Endothelial cell of umbilical vein (primary cell): ENCODE data around the gene RAB6B. TPM values are rescaled to one million over a fixed set of nuclear protein-coding genes. Genes with fewer than 3 reads are reported as not detected.

Experiments
- BruUV-seq: library from RNA; stranded (reverse); fragments of 400-500 nt; replicated peaks from 2 replicates; lab custom pipeline; 2021; lab: Mats Ljungman, UMichigan
- CTCF ChIA-PET: fragments of 300-600, 350-600 bp; sonication (Branson Sonifier 250); formaldehyde crosslinking; loops from one replicate; lab custom pipeline; 2021; ENCODE audit warnings: antibody characterized with exemption, inconsistent platforms; lab: Charles Lee
- POLR2A ChIA-PET: fragments of 300-600, 350-600 bp; sonication (Branson Sonifier 250); formaldehyde crosslinking; loops from one replicate; lab custom pipeline; 2021; ENCODE audit warnings: antibody characterized with exemption, inconsistent platforms; lab: Charles Lee
- DNase-seq: peaks from one replicate; pipeline ENCODE4 v3.0.0-alpha.2; 2011; ENCODE audit warnings: low read depth, low spot score
- FAIRE-seq: peaks from 2 replicates; lab custom pipeline; 2011; peaks lifted over from hg19 to GRCh38; lab: Jason Lieb, UNC
- H2AFZ ChIP-seq: 2 replicates; pipeline ENCODE4 v1.6.0; 2012; ENCODE audit warnings: low read depth, low read length, control low read depth, inconsistent platforms
- H3K27ac ChIP-seq: 2 replicates; pipeline ENCODE4 v1.5.1; 2011; ENCODE audit warnings: low read depth, mild to moderate bottlenecking, control low read depth, low read length, moderate library complexity; ENCODE audit not compliant: insufficient read depth
- H3K27me3 ChIP-seq, 2 experiments: 2 replicates each; pipeline versions ENCODE4 v1.6.0 to v1.6.1; 2011; ENCODE audit warnings: low read length in 2 of 2, mixed read lengths in 1 of 2; ENCODE audit not compliant: control insufficient read depth in 2 of 2, insufficient read depth in 2 of 2
- H3K36me3 ChIP-seq, 2 experiments: 2 replicates in 1 of 2; 3 replicates in 1 of 2; pipeline ENCODE4 v1.5.1; 2011; ENCODE audit warnings: low read length in 2 of 2, mild to moderate bottlenecking in 1 of 2, moderate library complexity in 1 of 2; ENCODE audit not compliant: control insufficient read depth in 2 of 2, insufficient read depth in 2 of 2; ENCODE audit errors: extremely low read depth in 1 of 2
- H3K4me1 ChIP-seq: 3 replicates; pipeline ENCODE4 v1.5.1; 2011; ENCODE audit warnings: mild to moderate bottlenecking, low read length; ENCODE audit not compliant: control insufficient read depth, insufficient read depth; ENCODE audit errors: extremely low read depth
- H3K4me2 ChIP-seq: 2 replicates; pipeline ENCODE4 v1.6.1; 2011; ENCODE audit warnings: low read length, control low read depth, mixed read lengths; ENCODE audit not compliant: insufficient read depth
- H3K4me3 ChIP-seq, 3 experiments: fragments of 200-600 bp in 1 of 3; sonication (generic), shearing (Covaris generic) in 1 of 3; replicated peaks in 1 of 3; 2 replicates each; pipeline ENCODE4 v1.5.1; 2011 to 2016; ENCODE audit warnings: control low read depth in 3 of 3, low read length in 3 of 3, mild to moderate bottlenecking in 2 of 3, inconsistent platforms in 1 of 3, low read depth in 1 of 3, moderate library complexity in 1 of 3; ENCODE audit not compliant: insufficient read depth in 1 of 3
- H3K79me2 ChIP-seq: 2 replicates; pipeline ENCODE4 v1.6.0; 2012; ENCODE audit warnings: low read length, inconsistent platforms; ENCODE audit not compliant: control insufficient read depth, insufficient read depth
- H3K9ac ChIP-seq: replicated peaks from 2 replicates; pipeline ENCODE3; 2011; ENCODE audit warnings: low read length, control low read depth; ENCODE audit not compliant: insufficient read depth; ENCODE audit errors: extremely low read depth
- H3K9me1 ChIP-seq: replicated peaks from 3 replicates; pipeline ENCODE4 v1.6.0; 2011; ENCODE audit warnings: mild to moderate bottlenecking, low read length; ENCODE audit not compliant: control insufficient read depth, insufficient read depth; ENCODE audit errors: extremely low read depth
- H3K9me3 ChIP-seq: replicated peaks from 2 replicates; pipeline ENCODE4 v1.5.1; 2012; ENCODE audit warnings: low read length, inconsistent platforms; ENCODE audit not compliant: control insufficient read depth, insufficient read depth
- H4K20me1 ChIP-seq: replicated peaks from 2 replicates; pipeline ENCODE3; 2011; ENCODE audit warnings: mild to moderate bottlenecking, low read length; ENCODE audit not compliant: control insufficient read depth, insufficient read depth; ENCODE audit errors: extremely low read depth
- CTCF ChIP-seq, 2 donors: IDR thresholded peaks; 1 replicate in 1 of 2; 2 replicates in 1 of 2; pipeline ENCODE4 v1.5.1; 2011; ENCODE audit warnings: low read length in 2 of 2, mild to moderate bottlenecking in 2 of 2, moderate library complexity in 2 of 2, control low read depth in 1 of 2, inconsistent platforms in 1 of 2, low read depth in 1 of 2; ENCODE audit not compliant: insufficient read depth in 1 of 2; ENCODE audit errors: extremely low read depth in 1 of 2
- EZH2 ChIP-seq: IDR thresholded peaks from 2 replicates; pipeline ENCODE4 v1.6.1; 2012; ENCODE audit warnings: borderline replicate concordance, low read depth, mild to moderate bottlenecking, moderate library complexity, low read length, inconsistent platforms; ENCODE audit not compliant: severe bottlenecking
- FOS ChIP-seq: IDR thresholded peaks from 2 replicates; pipeline ENCODE4 v1.6.1; 2011; ENCODE audit warnings: mild to moderate bottlenecking, low read length, moderate library complexity, borderline replicate concordance; ENCODE audit not compliant: insufficient read depth
- GATA2 ChIP-seq: IDR thresholded peaks from 2 replicates; pipeline ENCODE4 v1.7.0; 2011; ENCODE audit warnings: low read depth, mild to moderate bottlenecking, moderate library complexity, mixed read lengths, low read length; ENCODE audit not compliant: insufficient read length, insufficient read depth
- JUN ChIP-seq: IDR thresholded peaks from 2 replicates; pipeline ENCODE4 v1.6.1; 2011; ENCODE audit warnings: borderline replicate concordance, low read depth; ENCODE audit not compliant: insufficient read length, insufficient read depth
- MYC ChIP-seq: IDR thresholded peaks from one replicate; pipeline ENCODE4 v1.6.1; 2011; ENCODE audit warnings: mild to moderate bottlenecking, low read depth, low read length
- POLR2A ChIP-seq: IDR thresholded peaks from 2 replicates; pipeline ENCODE4 v1.6.1; 2012; ENCODE audit warnings: low read depth, mild to moderate bottlenecking, control low read depth, low read length
- POLR2AphosphoS5 ChIP-seq: IDR thresholded peaks from 2 replicates; pipeline ENCODE4 v1.6.1; 2012; ENCODE audit warnings: low read depth, mild to moderate bottlenecking, control low read depth, low read length, moderate library complexity; ENCODE audit not compliant: insufficient read depth
- dilution Hi-C: fragments of 300-500 bp; cut with MboI; formaldehyde crosslinking; loops from one replicate; pipeline ENCODE4 v1.15.0; 2019; ENCODE audit warnings: low sequenced_read_pairs; ENCODE audit not compliant: extremely low pct_ligation_motif_present
- intact Hi-C: fragments of 100-400 bp; cut with micrococcal nuclease; formaldehyde crosslinking; loops from one replicate; pipeline ENCODE4 v1.10.0; 2022
- polyA plus RNA-seq, 4 experiments: library from polyadenylated mRNA; depleted of rRNA in 3 of 4; stranded (reverse) in 3 of 4; unstranded in 1 of 4; fragments of >200 nt; gene quantifications; 2 replicates each; pipeline versions ENCODE4 v1.2.1 to v1.2.3, GENCODE V29; 2011 to 2012; ENCODE audit warnings: missing spikeins in 1 of 4
- total RNA-seq: library from RNA; stranded (reverse); gene quantifications from 2 replicates; pipeline ENCODE4 v1.2.3, GENCODE V29; 2021
- TF ChIP-seq, protein P1 (sequence below): IDR thresholded peaks from 2 replicates; pipeline ENCODE4 v1.6.1; 2011; ENCODE audit not compliant: insufficient read depth, insufficient read length

RAB6B gene
- total and polyA plus RNA-seq, 2 donors (not counting 3 experiments of a cell fraction or from before 2014, with no cell fraction given): 1.7 to 6.7 TPM

DNA sequence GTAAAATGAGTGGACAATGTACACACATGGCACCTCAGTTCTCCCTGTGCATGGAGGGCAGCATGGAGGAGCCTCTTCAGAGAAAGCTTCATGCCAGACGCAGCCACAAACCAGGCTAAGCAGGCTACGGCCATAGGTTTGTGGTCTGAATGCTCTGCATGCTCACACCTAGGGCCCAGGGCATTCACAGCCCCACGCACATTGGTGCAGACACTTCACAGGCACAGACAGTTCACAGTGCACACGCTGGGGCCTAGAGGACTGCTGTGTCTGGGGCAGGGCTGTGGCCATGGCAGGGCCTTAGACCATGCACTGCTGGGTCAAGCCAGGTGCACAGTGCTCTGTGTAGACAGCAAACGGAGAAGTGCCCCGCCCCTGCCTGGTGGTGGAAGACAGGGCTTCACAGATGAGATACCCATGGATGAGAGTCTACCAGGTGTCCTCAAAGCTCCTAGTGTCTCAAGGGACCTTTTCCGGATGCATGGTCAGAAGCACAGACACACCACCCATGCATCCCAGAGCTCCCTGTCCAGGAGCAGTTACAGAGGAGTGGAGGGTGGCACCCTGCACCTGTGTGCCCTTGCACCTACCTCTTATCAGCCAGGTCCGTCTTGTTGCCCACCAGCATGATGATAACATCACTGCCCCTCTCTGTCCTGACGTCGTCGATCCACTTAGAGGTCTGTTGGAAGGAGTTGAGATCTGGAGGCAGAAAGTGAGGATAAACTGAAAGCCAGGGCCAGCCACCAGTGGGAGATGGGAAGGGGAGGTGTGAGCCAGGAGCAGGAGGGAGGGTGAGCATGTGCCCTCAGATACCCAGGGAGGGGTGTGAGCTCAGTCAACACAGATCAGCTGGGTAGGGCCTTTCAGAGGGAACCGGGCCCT is 56.5 kb downstream of the RAB6B start:
- POLR2A ChIA-PET: no interaction called here
- Histone ChIP-seq H3K9ac (no peak overlapping the region), H4K20me1 (no peaks in the 10 kb centered on the region), H3K27ac (no peak overlapping the region), H3K4me1 (no peaks in the 10 kb centered on the region), H3K4me3 (no peak overlapping the region), H3K4me2 (no peak overlapping the region), H2AFZ (no peak overlapping the region), H3K9me1 (no peaks in the 10 kb centered on the region), H3K9me3 (no peaks in the 10 kb centered on the region), H3K36me3 (no peaks in the 10 kb centered on the region), H3K27me3 (peaks cover 0 to 2% of the 10 kb centered on the region in 2 experiments), H3K79me2 (no peaks in the 10 kb centered on the region)
- DNase-seq: no peak
- CTCF ChIA-PET: no interaction called here
- intact Hi-C loops (no loop called here), dilution Hi-C loops (no loop called here)
- BruUV-seq: no TSS peak
- no peak for FAIRE-seq
- no peak for TF ChIP-seq POLR2A
- TF ChIP-seq EZH2: no peak
- no peak for TF ChIP-seq MYC
- no peak for TF ChIP-seq JUN
- TF ChIP-seq GATA2: no peak
- TF ChIP-seq FOS: no peak
- TF ChIP-seq POLR2AphosphoS5: no peak
- TF ChIP-seq CTCF (IDR thresholded peaks at IDR 0.05; ENCODE audit: extremely low read depth in 1 of 2, insufficient read depth in 1 of 2, low read depth in 1 of 2, low read length in 2 of 2): no peak
- TF ChIP-seq, protein P1, sequence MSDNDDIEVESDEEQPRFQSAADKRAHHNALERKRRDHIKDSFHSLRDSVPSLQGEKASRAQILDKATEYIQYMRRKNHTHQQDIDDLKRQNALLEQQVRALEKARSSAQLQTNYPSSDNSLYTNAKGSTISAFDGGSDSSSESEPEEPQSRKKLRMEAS: no peak
